BLaER1 (cell line): ENCODE measurements around the gene MGAT5B.
"Not testable (repeated sequence)": the region's sequence is repeated elsewhere in the genome, so short reads cannot be mapped to it uniquely, and the experiment has no call there.

Experiments
- H3K27ac ChIP-seq: shearing (Covaris generic); formaldehyde crosslinking; 2 replicates; pipeline ENCODE4 v1.8.1; 2022
- H3K27me3 ChIP-seq: shearing (Covaris generic); formaldehyde crosslinking; 2 replicates; pipeline ENCODE4 v1.8.1; 2022
- H3K36me3 ChIP-seq: shearing (Covaris generic); formaldehyde crosslinking; 2 replicates; pipeline ENCODE4 v1.8.1; 2022
- H3K4me1 ChIP-seq: shearing (Covaris generic); formaldehyde crosslinking; 2 replicates; pipeline ENCODE4 v1.8.1; 2022
- H3K4me2 ChIP-seq: shearing (Covaris generic); formaldehyde crosslinking; 2 replicates; pipeline ENCODE4 v1.8.1; 2022
- H3K4me3 ChIP-seq: shearing (Covaris generic); formaldehyde crosslinking; 2 replicates; pipeline ENCODE4 v1.8.1; 2022
- H3K9ac ChIP-seq: shearing (Covaris generic); formaldehyde crosslinking; 2 replicates; pipeline ENCODE4 v1.8.1; 2022
- H3K9me3 ChIP-seq: shearing (Covaris generic); formaldehyde crosslinking; 2 replicates; pipeline ENCODE4 v1.8.1; 2022
- H4K20me1 ChIP-seq: shearing (Covaris generic); formaldehyde crosslinking; 2 replicates; pipeline ENCODE4 v1.8.1; 2022
- Cebpa-rat ChIP-seq: shearing (Covaris generic); IDR thresholded peaks from 2 replicates; pipeline ENCODE4 v1.8.1; 2022

Gene MGAT5B

DNA sequence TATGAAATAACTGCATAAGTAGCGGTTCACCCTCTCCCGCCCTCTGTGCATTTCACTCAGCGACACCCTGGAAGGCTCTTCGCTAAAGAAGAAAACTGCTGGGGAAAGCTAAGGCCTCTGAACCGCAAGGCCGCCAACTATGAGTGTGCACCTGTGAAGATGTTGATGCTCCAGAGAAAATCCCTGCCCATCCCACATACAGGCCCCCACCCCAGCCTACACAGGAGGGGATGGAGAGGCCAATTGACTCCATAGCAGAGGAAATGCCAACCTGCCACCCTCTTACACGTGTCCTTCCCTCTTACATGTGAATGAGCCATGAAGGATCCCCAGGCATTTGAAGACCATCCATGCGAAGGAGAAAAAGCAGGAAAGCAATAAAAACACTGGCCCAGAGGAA lies 104.8 kb downstream of the MGAT5B start:
- H3K9me3 ChIP-seq = peaks cover 40% of the 10 kb centered on the region
- H3K9ac ChIP-seq = no peak overlapping the region
- H3K4me3 ChIP-seq = no peak overlapping the region
- H3K27me3 ChIP-seq = no peaks in the 10 kb centered on the region
- no peak overlapping the region for H3K27ac ChIP-seq
- H3K36me3 ChIP-seq = 0 out of 2 replicates have a peak, but pooled peaks cover 9% of the 10 kb centered on the region
- peaks cover under 1% of the 10 kb centered on the region; the same call in 1 of the 2 replicates for H4K20me1 ChIP-seq
- H3K4me2 ChIP-seq = peak overlapping the region; percentile 99
- peaks cover 41% of the 10 kb centered on the region for H3K4me1 ChIP-seq
- no peak for TF ChIP-seq Cebpa-rat

DNA sequence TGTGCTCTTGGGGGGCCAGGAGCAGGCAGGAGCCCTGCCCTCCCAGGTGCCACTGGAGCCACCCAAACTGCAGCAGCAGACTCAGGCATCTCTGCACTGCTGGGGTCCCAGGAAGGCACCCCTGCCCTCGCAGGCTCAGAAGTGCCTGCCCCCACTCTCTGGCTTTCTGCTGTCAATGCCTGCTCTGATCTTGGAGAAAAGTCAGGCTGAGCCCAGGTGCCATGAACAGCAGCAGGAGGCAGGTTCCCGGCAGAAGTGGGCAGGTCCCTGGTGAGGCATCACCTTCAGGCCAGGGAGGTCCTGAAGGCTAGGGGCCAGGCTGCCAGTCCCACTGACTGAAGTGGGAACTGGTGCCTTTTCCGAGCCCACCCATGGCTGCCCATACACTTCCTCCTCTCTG lies 106.5 kb downstream of the MGAT5B start:
- Histone ChIP-seq H3K27me3 (no peaks in the 10 kb centered on the region), H3K36me3 (0 out of 2 replicates have a peak, but pooled peaks cover 9% of the 10 kb centered on the region), H3K9me3 (peaks cover 53% of the 10 kb centered on the region), H3K27ac (no peak overlapping the region), H4K20me1 (no peaks in the 10 kb centered on the region), H3K4me2 (no peak overlapping the region), H3K9ac (no peak overlapping the region), H3K4me1 (peaks cover 35% of the 10 kb centered on the region), H3K4me3 (no peak overlapping the region)
- no peak for TF ChIP-seq Cebpa-rat

DNA sequence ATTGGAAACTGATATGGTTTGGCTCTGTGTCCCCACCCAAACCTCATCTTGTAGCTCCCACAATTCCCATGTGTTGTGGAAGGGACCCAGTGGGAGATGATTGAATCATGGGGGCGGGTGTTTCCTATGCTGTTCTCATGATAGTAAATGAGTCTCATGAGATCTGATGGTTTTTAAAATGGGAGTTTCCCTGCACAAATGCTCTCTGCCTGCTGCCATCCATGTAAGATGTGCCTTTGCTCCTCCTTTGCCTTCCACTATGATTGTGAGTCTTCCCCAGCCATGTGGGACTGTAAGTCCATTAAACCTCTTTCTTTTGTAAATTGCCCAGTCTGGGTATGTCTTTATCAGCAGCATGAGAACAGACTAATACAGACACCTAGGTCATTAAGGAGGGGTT lies 109.8 kb downstream of the MGAT5B start:
- H3K4me3 ChIP-seq, H3K4me2 ChIP-seq, H3K9ac ChIP-seq, H4K20me1 ChIP-seq, H3K27me3 ChIP-seq, H3K27ac ChIP-seq, H3K36me3 ChIP-seq: not testable (repeated sequence)
- Histone ChIP-seq H3K4me1 (peaks cover 18% of the 10 kb centered on the region), H3K9me3 (peaks cover 53% of the 10 kb centered on the region)

DNA sequence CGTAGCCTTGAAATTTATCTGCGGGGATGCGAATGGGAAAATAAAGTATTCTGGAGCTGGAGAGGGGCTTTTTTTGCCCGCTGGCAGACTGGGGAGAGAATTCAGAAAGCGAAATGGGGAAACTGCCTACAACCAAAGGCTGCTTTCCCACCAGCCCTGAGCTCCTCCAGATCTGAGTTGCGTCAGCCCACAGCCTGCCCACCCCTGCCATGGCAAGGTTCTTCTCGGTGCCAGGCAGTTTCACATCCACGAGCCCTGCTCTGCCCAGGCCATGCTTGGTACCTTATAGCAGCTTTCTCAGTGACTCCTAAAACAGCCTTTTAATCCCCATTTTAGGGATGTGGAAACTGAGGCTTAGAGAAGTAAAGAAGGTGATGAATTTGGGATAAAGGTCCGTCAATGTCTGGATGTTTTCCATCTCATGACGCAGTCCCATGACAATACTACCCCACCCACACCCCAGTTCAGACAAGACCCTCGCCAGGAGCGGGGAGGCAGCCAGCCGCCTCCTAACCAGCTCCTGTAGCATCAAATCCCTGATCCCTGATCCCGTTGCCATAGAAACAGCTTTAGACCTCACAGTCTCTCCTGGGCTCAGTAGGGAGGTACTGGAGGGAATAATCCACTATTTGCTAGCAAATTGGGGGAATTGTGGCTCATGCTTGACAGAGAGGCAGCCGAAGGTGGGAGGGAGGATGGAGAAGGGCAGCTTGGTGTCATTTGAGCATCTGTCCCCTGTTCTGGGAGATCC lies 113.5 kb downstream of the MGAT5B start:
- no peak overlapping the region for H3K27ac ChIP-seq
- no peak overlapping the region for H3K4me3 ChIP-seq
- TF ChIP-seq Cebpa-rat = no peak
- no peaks in the 10 kb centered on the region for H4K20me1 ChIP-seq
- peaks cover 27% of the 10 kb centered on the region for H3K9me3 ChIP-seq
- peak overlapping the region; percentile 71 for H3K4me2 ChIP-seq
- no peaks in the 10 kb centered on the region for H3K36me3 ChIP-seq
- H3K27me3 ChIP-seq = no peaks in the 10 kb centered on the region
- no peak overlapping the region for H3K9ac ChIP-seq
- H3K4me1 ChIP-seq = peaks cover 47% of the 10 kb centered on the region

DNA sequence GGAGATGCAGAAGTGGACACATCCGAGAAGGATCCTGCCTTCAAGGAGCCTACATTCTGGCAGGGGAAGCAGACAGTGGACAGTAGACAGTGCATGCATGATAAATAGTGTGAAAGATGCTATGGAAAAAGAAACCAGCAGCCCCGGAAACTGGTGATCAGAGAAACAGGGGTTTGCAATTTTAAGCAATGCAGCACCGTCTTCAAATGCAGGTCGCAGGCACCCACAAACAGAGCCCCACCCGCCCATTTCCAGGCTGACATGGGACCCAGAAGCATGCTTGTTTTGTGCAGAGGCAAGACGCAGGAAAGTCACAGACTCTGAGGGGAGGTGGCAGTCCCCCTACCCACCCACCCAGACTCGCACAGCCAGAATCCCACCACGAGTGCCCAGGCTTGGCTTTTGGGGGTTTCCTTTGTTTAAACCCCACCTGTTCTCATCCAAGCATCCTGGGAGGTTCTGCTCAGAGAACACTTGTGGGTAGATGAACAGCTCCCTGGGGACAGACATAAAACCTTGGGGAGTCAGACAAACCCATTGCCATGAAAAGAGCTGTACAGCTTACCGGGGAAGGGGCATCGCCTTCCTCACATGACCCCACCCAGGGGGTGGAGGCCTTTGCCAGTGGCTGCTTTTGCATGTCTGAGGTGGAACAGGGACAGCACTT lies 114.3 kb downstream of the MGAT5B start:
- H3K36me3 ChIP-seq = no peaks in the 10 kb centered on the region
- peak overlapping the region; percentile 6; the same call in 1 of the 2 replicates for H3K9ac ChIP-seq
- no peak for TF ChIP-seq Cebpa-rat
- peaks cover 55% of the 10 kb centered on the region for H3K4me1 ChIP-seq
- peaks cover 19% of the 10 kb centered on the region for H3K9me3 ChIP-seq
- H3K4me2 ChIP-seq = peak overlapping the region; percentile 71
- H3K27ac ChIP-seq = peak overlapping the region; percentile 70
- no peaks in the 10 kb centered on the region for H4K20me1 ChIP-seq
- no peaks in the 10 kb centered on the region for H3K27me3 ChIP-seq
- no peak overlapping the region for H3K4me3 ChIP-seq

DNA sequence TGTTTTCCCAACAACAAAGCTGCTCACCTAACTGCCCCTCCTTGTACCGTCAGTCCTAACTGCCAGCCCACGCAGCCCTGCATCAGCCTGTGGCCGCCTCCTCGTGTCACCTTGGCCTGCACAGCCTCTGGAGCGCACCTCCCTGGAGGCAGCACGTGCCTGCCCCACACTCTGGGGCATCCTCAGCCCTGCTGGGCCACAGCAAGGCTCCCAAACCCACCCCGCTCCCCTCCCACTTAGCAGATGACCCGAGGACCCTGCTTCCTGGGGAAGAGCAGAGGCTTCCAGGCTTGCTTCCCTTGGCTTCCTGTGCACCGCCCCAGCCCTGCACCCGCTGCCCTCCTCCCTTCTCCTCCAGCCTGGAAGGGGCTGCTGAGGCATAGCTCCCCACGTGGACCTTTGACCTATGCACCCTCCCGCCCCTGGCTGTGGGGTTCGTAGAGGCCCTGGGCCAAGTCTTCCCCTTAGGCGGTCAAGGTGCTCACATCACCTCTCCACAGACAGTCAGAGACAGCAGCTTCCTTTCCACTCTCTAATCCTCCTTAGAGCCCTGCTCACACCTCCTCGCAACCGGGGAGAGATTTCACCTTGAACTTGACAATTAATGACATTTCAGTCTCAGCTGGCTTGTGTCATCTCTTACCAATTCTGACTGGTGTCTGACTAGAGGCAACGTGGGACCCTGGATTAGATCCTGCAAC lies 115.0 kb downstream of the MGAT5B start:
- no peak for TF ChIP-seq Cebpa-rat
- Histone ChIP-seq H4K20me1 (no peaks in the 10 kb centered on the region), H3K9me3 (peaks cover 12% of the 10 kb centered on the region), H3K4me2 (peak overlapping the region; percentile 71), H3K9ac (peak overlapping the region; percentile 6; the same call in 1 of the 2 replicates), H3K4me3 (no peak overlapping the region), H3K36me3 (no peaks in the 10 kb centered on the region), H3K27ac (peak overlapping the region; percentile 70), H3K4me1 (peaks cover 62% of the 10 kb centered on the region), H3K27me3 (no peaks in the 10 kb centered on the region)

- H3K4me3 ChIP-seq = no peak overlapping the region
- no peaks in the 10 kb centered on the region for H3K36me3 ChIP-seq
- H3K4me1 ChIP-seq = peaks cover 87% of the 10 kb centered on the region
- no peaks in the 10 kb centered on the region for H3K9me3 ChIP-seq
- 0 out of 2 replicates have a peak overlapping the region, but pooled peaks have one; percentile 38 for H3K9ac ChIP-seq
- no peaks in the 10 kb centered on the region for H4K20me1 ChIP-seq
- peak overlapping the region; percentile 65 for H3K27ac ChIP-seq
- H3K27me3 ChIP-seq = no peaks in the 10 kb centered on the region
- peak overlapping the region; percentile 81 for H3K4me2 ChIP-seq
- TF ChIP-seq Cebpa-rat = no peak
These were observed 118.2 kb downstream of the MGAT5B start for GRCh38 chr17:76986365-76986764.

DNA sequence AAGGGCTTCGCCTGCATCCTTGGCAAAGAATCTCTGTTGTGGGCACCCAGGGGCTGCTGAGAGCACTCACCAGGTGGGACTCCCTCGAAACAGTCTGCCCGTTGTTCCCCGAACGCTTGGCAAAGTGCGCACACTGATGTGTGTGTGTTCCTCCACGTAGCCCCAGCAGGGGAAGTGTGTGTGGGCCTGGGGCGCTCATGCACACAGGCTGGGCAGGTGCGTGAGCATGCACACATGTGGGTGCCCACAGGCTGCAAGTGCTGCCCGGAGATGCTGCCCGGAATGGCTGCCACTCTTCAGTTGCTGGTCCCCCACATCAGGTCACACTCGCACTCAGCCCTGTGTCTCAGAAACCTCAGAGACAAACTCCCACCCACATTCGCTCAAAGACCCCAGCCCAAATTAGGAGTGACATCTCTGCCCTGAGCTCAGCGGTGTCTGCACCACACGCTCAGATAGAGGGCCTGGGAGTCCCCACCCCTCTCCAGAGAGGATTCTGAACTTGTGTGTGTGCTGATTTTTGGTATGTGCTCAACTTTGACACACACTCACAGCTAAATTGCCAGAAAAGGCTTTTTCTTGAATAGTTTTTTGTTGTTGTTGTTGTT lies 119.4 kb downstream of the MGAT5B start:
- no peak for TF ChIP-seq Cebpa-rat
- Histone ChIP-seq H3K36me3 (no peaks in the 10 kb centered on the region), H3K4me3 (no peak overlapping the region), H3K4me1 (peaks cover 86% of the 10 kb centered on the region), H3K27me3 (no peaks in the 10 kb centered on the region), H3K27ac (peak overlapping the region; percentile 65), H4K20me1 (no peaks in the 10 kb centered on the region), H3K9me3 (no peaks in the 10 kb centered on the region), H3K4me2 (peak overlapping the region; percentile 81), H3K9ac (peak overlapping the region; percentile 59; the same call in 1 of the 2 replicates)

DNA sequence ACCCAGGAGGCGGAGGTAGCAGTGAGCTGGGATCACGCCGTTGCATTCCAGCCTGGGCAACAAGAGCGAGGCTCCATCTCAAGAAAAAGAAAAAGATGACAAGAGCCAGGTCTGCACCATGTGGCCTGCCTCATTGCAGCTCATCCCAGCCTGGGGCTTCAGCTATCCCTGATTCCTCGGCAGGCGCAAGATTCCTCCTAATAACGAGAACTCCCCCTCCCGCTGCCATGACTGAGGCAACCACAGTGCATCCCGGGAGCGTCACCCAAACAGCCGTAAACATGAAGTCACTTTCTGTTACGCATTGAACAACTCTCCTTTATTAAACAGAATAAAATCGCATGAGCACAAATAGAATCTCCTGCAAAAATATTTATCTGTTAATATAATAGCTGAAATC lies 120.6 kb downstream of the MGAT5B start:
- Histone ChIP-seq H3K36me3 (no peaks in the 10 kb centered on the region), H3K4me1 (peaks cover 86% of the 10 kb centered on the region), H3K9ac (no peak overlapping the region), H3K9me3 (no peaks in the 10 kb centered on the region), H4K20me1 (no peaks in the 10 kb centered on the region), H3K27me3 (no peaks in the 10 kb centered on the region), H3K4me2 (no peak overlapping the region), H3K4me3 (no peak overlapping the region), H3K27ac (no peak overlapping the region)
- no peak for TF ChIP-seq Cebpa-rat
